GM12874 (cell line): ENCODE results near the gene TTI1.

Source experiments
- TF ChIP-seq, protein P1 (sequence below): IDR thresholded peaks from 2 replicates; pipeline ENCODE4 v1.5.1; 2011; ENCODE audit warnings: low read depth, mild to moderate bottlenecking, control low read depth, low read length, moderate library complexity; ENCODE audit not compliant: insufficient read depth

Gene TTI1

DNA sequence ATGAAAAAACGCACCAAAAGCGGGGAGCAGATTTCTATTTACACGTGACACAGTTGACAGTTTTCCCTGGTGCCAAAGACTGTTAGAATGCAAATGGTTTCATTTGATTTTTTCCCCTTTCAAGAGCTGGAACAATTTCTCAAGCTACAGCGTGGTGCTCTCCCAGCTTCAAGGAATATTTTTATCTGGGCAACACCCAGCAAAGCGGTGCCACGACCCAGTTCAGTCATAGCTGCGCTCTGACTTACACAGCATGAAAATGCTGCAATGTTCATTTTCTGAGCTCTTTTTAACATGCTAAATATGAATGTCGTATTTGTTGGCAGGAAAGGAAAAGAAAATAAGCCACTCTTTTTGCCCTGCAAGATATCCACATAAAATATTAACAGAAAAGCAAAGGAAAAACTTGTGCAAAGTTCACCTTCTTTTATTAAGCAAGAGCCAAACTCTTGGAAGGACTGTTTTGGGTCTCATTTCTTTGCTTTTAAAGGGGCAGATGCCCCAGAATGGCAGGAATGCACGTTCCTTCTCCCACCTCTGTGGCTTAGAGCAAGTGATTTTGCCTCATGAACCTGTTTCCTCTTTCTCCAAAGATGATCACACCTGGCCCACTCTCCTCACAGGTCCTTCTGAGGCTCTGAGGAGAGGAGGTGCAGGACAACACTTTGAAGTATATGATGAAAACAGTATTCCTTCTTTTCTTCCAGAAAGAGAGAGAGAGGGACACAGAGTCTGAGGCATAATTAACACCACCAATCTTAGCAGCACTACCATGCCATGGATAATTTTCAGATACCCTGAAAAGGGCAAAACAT is 47.0 kb downstream of the TTI1 start:
- TF ChIP-seq, protein P1, sequence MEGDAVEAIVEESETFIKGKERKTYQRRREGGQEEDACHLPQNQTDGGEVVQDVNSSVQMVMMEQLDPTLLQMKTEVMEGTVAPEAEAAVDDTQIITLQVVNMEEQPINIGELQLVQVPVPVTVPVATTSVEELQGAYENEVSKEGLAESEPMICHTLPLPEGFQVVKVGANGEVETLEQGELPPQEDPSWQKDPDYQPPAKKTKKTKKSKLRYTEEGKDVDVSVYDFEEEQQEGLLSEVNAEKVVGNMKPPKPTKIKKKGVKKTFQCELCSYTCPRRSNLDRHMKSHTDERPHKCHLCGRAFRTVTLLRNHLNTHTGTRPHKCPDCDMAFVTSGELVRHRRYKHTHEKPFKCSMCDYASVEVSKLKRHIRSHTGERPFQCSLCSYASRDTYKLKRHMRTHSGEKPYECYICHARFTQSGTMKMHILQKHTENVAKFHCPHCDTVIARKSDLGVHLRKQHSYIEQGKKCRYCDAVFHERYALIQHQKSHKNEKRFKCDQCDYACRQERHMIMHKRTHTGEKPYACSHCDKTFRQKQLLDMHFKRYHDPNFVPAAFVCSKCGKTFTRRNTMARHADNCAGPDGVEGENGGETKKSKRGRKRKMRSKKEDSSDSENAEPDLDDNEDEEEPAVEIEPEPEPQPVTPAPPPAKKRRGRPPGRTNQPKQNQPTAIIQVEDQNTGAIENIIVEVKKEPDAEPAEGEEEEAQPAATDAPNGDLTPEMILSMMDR: no peak

DNA sequence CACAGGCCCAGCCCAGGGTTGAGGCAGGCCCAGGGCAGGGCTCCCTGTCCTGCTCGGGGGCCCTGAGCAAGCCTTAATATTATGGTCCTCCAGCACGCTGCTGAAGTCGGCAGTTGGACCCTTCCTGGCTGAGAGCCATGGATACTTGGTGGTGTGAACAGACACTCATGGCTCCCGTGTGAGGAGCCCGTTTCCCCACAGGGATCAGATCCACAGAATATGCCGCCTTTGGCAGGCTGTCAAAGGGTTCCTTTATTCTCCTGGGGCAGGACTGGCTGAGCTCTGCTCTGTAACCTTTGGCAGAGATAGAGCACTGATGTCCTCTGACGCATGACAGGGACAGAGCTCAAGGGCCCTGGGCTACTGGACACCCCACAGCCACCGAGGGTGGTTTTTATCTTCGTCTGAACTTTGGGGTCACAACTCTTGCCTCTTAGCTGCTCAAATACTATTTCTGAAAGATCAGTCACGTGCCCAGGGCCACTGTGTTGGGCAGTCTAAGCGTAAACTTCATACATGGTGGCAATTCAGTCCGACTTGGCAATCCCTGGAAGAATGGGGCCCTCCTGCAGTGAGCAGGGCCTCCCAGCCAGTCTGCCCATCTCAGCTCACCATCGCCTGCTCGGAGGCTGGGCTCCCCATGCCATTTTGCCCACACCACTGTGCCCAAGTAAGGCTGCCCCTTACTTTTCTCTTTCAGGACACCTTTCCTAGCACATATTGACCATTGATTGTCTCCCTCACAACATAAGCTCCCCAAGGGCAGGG is 49.1 kb downstream of the TTI1 start:
- TF ChIP-seq, protein P1: no peak

DNA sequence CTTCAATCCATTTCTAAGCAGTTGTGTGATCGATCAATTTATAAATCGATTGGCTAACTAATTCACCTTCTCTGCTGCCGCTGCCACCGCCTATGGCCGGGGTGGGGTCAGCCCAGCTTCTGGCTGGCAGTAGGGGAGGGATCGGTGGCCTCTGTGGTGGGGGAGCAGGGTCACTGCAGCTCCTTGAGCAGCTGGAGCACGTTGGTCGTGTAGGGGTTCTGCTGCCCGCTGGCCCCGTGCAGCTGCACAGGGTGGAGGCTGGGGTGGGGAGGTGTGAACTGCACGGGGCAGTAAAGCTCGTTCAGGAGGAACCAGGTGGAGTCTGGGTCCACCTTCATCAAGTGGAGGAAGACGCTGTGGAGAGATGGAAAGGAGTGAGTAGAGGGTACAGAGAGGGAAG is 50.0 kb downstream of the TTI1 start:
- TF ChIP-seq, protein P1: no peak

DNA sequence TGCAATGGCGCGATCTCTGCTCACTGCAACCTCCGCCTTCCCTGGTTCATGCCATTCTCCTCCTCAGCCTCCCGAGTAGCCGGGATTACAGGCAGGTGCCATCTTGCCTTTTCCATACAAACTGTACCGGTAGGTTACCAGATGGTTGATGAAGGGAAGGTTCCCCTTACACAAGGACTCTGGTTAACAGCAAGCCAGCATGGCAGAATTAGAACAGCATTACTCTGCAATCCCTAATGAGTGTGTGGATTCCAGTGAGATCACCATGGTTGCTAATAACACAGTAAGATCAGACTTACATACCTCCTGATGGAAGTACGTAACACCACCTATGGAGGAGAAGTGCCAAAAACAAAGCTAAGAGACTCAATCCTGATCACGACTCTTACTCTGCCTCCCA is 51.7 kb downstream of the TTI1 start:
- TF ChIP-seq, protein P1: no peak

DNA sequence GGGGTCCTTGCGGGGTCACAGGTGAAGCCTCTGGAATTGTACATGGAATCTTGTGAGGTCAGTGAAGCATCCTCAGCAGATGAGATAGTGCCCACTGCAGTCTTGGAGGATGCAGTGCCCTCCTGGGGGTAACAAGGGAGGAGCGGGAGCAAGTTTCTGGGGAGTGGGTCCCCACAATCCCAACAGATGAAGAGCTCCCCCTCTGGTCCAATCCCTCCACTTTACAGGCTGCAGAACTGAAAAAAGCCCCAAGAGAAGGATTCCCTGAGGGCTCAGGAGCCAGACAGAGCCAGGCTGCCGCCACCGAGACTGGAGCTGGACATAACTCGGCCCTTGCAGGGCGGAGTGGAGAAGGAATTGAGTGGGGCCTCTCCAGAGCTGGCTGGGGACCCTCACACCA is 52.4 kb downstream of the TTI1 start:
- TF ChIP-seq, protein P1: no peak

DNA sequence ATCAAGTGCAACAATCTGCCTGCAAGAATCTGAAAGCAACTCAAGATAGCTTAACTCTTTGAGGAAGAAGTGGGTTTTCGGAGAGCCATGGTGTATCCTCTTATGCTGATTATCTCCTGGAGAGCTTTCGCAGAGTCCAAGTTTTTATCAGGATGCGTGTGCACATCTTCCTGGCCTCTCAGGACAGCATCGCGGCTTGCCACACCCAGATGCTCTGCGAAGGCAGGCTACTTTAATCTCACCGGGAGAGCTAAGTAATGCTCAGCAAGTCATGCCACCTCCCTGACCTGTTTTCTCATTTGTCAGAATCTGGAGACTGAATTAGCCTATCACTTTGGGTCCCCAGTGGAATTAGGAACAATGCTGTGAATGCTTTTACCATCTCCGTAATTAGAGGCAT is 52.9 kb downstream of the TTI1 start:
- TF ChIP-seq, protein P1: no peak
